Upper lobe of left lung (tissue), 6 donors: ENCODE results near the gene POMGNT2. TPM values are rescaled to one million over a fixed set of nuclear protein-coding genes. Genes with fewer than 3 reads are reported as not detected.
"Not testable (repeated sequence)": the region's sequence is repeated elsewhere in the genome, so short reads cannot be mapped to it uniquely, and the experiment has no call there.

Experiments
- ATAC-seq, 2 donors: fragments of 200-7000 bp; cut with Tn5 transposase; one replicate each; pipeline ENCODE4 v1.9.1; 2022; ENCODE audit warnings: mild to moderate bottlenecking in 2 of 2, moderate library complexity in 2 of 2; ENCODE audit not compliant: low FRiP score in 2 of 2
- DNase-seq, 2 donors: peaks; one replicate each; pipeline ENCODE4 v3.0.0-alpha.2; 2019 to 2020
- H3K27ac ChIP-seq, 4 donors: fragments of 200-600 bp; sonication (generic); one replicate each; pipeline ENCODE4 v1.5.1; 2016 to 2019
- H3K27me3 ChIP-seq, 4 donors: fragments of 200-600 bp; sonication (generic); one replicate each; pipeline ENCODE4 v1.5.1; 2017 to 2019
- H3K36me3 ChIP-seq, 4 donors: fragments of 200-600 bp; sonication (generic); one replicate each; pipeline ENCODE4 v1.5.1; 2016 to 2019
- H3K4me1 ChIP-seq, 4 donors: fragments of 200-600 bp; sonication (generic); one replicate each; pipeline ENCODE4 v1.5.1; 2018 to 2019
- H3K4me3 ChIP-seq, 4 donors: fragments of 200-600 bp; sonication (generic); one replicate each; pipeline ENCODE4 v1.5.1; 2017 to 2019; ENCODE audit warnings: mild to moderate bottlenecking in 2 of 4, moderate library complexity in 1 of 4
- H3K9me3 ChIP-seq, 4 donors: fragments of 200-600 bp; sonication (generic); one replicate each; pipeline ENCODE4 v1.5.1; 2018 to 2019
- EP300 ChIP-seq, 4 donors: sonication (generic); formaldehyde crosslinking; IDR thresholded peaks; one replicate each; pipeline ENCODE4 v1.5.1; 2017; ENCODE audit warnings: antibody characterized with exemption in 4 of 4, control low read depth in 2 of 4
- POLR2A ChIP-seq, 4 donors: fragments of 450-650 bp; IDR thresholded peaks; one replicate each; pipeline ENCODE4 v1.5.1; 2016 to 2017; ENCODE audit warnings: antibody characterized with exemption in 4 of 4, mild to moderate bottlenecking in 2 of 4
- POLR2AphosphoS5 ChIP-seq, 2 donors: sonication (generic); formaldehyde crosslinking; IDR thresholded peaks; one replicate each; pipeline ENCODE4 v1.5.1; 2017; ENCODE audit warnings: antibody characterized with exemption in 2 of 2
- WGBS, 2 donors: methylation state at CpG; one replicate each; pipeline ENCODE4 v1.1.5; 2017 to 2018; 5-methylcytosine and 5-hydroxymethylcytosine counted together
- total RNA-seq, 6 donors: library from RNA; depleted of rRNA in 4 of 6; stranded (reverse); fragments of >200 nt in 4 of 6; gene quantifications; one replicate each; pipeline versions ENCODE4 v1.1.0 to v1.2.1, GENCODE V29; 2016 to 2021
- TF ChIP-seq, protein P1 (sequence below), 6 experiments: fragments of 450-650 bp in 4 of 6; fragments of 200-600 bp in 2 of 6; sonication (generic) in 2 of 6; IDR thresholded peaks; one replicate each; pipeline ENCODE4 v1.5.1; 2016 to 2019; ENCODE audit warnings: antibody characterized with exemption in 6 of 6
- donor health status: DM: no; HTN: no; CAD: no; lungs with moderate emphysema.
- donor health status: DM: no; HTN: yes; CAD: no; lungs with severe emphysema.

The POMGNT2 gene
- total RNA-seq, 6 donors from 2014 or later: 10.5 to 25.1 (median 14.1) TPM

DNA sequence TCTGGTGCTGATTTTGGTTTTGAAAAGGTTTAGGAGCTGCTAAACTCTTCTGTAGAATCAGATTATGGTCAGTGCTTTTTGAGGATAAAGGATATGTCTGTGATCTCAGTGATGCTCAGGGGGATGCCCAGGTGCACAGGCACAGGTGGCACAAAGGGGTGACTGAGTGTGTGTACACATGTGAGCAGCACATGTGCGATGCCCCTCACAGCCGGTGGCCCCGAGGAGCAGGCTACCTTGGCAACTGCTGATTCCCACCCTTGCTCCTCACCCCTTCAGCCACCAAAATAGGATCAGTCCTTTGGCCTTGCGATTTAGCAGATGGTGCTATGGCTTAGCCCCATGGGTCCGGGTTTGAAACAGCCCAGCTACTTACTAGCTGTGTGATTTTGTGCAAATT, 51.1 kb downstream of the POMGNT2 start:
- peak in 1 of 2 donors; percentile 32 for DNase-seq
- WGBS, 2 donors: 90 to 93% methylated on average over 2 to 5 of the region's 5 CpGs

DNA sequence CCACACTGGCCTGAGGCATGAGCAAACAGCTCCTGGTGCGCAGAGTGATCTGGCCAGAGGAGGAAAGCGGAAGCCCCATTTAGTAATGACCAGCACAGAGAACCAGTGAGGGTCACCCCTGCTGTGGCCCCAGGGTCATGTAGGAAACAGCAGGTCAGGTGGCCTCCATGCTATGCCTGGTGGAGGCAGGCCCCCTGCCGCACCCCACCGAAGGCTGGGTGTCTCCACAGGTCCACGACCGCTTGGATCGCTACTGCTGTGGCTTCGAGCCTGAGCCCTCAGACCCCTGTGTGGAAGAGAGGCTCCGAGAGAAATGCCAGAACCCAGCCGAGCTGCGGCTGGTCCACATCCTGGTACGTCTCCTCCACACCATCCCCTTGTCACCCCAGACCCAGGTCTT, 52.6 kb downstream of the POMGNT2 start:
- Histone ChIP-seq H3K9me3 (peaks cover 5 to 23% (median 10%) of the 10 kb centered on the region in 4 donors), H3K27me3 (no peaks in the 10 kb centered on the region), H3K4me1 (no peaks in the 10 kb centered on the region), H3K36me3 (no peaks in the 10 kb centered on the region), H3K4me3 (no peak overlapping the region), H3K27ac (no peak overlapping the region)
- ATAC-seq (no peak), DNase-seq (peak in 1 of 2 donors; percentile 33)
- no peak for TF ChIP-seq POLR2A (IDR thresholded peaks at IDR 0.05)
- TF ChIP-seq, protein P1, sequence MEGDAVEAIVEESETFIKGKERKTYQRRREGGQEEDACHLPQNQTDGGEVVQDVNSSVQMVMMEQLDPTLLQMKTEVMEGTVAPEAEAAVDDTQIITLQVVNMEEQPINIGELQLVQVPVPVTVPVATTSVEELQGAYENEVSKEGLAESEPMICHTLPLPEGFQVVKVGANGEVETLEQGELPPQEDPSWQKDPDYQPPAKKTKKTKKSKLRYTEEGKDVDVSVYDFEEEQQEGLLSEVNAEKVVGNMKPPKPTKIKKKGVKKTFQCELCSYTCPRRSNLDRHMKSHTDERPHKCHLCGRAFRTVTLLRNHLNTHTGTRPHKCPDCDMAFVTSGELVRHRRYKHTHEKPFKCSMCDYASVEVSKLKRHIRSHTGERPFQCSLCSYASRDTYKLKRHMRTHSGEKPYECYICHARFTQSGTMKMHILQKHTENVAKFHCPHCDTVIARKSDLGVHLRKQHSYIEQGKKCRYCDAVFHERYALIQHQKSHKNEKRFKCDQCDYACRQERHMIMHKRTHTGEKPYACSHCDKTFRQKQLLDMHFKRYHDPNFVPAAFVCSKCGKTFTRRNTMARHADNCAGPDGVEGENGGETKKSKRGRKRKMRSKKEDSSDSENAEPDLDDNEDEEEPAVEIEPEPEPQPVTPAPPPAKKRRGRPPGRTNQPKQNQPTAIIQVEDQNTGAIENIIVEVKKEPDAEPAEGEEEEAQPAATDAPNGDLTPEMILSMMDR (IDR thresholded peaks at IDR 0.05): no peak
- no peak for TF ChIP-seq POLR2AphosphoS5 (IDR thresholded peaks at IDR 0.05)
- no peak for TF ChIP-seq EP300 (IDR thresholded peaks at IDR 0.05)
- WGBS, 2 donors: 94 to 95% methylated on average over 5 to 12 of the region's 12 CpGs

More for the DNA sequence above, 51.1 kb downstream of the POMGNT2 start:
- Histone ChIP-seq H3K4me3 (no peak overlapping the region), H3K27me3 (no peaks in the 10 kb centered on the region), H3K27ac (no peak overlapping the region), H3K4me1 (no peaks in the 10 kb centered on the region), H3K36me3 (no peaks in the 10 kb centered on the region), H3K9me3 (peaks cover 5 to 12% (median 7%) of the 10 kb centered on the region in 4 donors)
- TF ChIP-seq POLR2AphosphoS5 (IDR thresholded peaks at IDR 0.05) (no peak), EP300 (IDR thresholded peaks at IDR 0.05) (no peak), POLR2A (IDR thresholded peaks at IDR 0.05) (no peak)
- TF ChIP-seq, protein P1 (IDR thresholded peaks at IDR 0.05): no peak
- ATAC-seq: peak in 1 of 2 donors; percentile 58

DNA sequence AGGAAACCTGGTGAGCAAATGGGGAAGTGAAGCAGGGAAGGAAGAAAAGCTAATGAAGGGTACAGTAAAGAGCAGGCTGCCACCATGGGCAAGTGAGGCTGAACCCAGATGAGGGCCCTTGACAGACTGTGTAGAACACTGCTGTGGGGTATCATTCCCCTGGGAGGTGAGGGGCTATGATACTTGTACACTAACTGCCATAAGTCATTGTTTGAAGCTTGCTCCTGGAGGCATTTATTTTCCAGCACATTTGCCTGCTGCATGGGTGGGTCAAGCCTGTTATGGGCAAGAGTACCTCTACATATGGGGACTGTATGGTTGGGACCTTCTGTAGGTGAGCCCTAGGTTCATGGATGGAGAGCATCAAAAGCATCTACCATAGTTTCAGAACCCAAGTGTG, 57.4 kb downstream of the POMGNT2 start:
- no peaks in the 10 kb centered on the region for H3K27me3 ChIP-seq
- H3K36me3 ChIP-seq: no peaks in the 10 kb centered on the region
- DNase-seq (no peak), ATAC-seq (no peak)
- no peak overlapping the region for H3K27ac ChIP-seq
- H3K4me3 ChIP-seq: no peak overlapping the region
- TF ChIP-seq EP300 (IDR thresholded peaks at IDR 0.05) (no peak), POLR2A (IDR thresholded peaks at IDR 0.05) (no peak), POLR2AphosphoS5 (IDR thresholded peaks at IDR 0.05) (no peak)
- TF ChIP-seq, protein P1 (IDR thresholded peaks at IDR 0.05): no peak
- peaks cover 5 to 50% (median 23%) of the 10 kb centered on the region in 4 donors for H3K9me3 ChIP-seq
- no peaks in the 10 kb centered on the region for H3K4me1 ChIP-seq

DNA sequence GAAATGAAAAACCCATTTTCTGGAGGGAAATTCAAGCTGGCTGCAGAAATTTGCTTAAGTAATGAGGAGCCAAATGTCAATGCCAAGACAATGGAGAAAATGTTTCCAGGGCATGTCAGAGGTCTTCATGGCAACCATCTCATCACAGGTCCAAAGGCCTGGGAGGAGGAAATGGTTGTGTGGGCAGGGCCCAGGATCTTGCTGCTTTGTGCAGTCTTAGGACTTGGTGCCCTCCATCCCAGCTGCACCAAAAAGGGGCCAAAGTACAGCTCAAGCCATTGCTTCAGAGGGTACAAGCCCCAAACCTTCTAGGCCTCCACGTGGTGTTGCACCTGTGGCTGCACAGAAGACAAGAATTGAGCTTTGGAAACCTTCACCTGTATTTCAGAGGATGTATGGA, 59.3 kb downstream of the POMGNT2 start:
- Histone ChIP-seq H3K4me3 (no peak overlapping the region), H3K36me3 (no peaks in the 10 kb centered on the region), H3K27ac (no peak overlapping the region), H3K4me1 (no peaks in the 10 kb centered on the region), H3K27me3 (no peaks in the 10 kb centered on the region), H3K9me3 (peaks cover 5 to 50% (median 23%) of the 10 kb centered on the region in 4 donors)
- whole genome bisulfite sequencing, 2 donors: 29 to 43% methylated on average over 1 of the region's 1 CpG
- DNase-seq (no peak), ATAC-seq (no peak)
- no peak for TF ChIP-seq POLR2AphosphoS5 (IDR thresholded peaks at IDR 0.05)
- TF ChIP-seq EP300 (IDR thresholded peaks at IDR 0.05): no peak
- TF ChIP-seq POLR2A (IDR thresholded peaks at IDR 0.05): no peak
- TF ChIP-seq, protein P1 (IDR thresholded peaks at IDR 0.05): no peak

DNA sequence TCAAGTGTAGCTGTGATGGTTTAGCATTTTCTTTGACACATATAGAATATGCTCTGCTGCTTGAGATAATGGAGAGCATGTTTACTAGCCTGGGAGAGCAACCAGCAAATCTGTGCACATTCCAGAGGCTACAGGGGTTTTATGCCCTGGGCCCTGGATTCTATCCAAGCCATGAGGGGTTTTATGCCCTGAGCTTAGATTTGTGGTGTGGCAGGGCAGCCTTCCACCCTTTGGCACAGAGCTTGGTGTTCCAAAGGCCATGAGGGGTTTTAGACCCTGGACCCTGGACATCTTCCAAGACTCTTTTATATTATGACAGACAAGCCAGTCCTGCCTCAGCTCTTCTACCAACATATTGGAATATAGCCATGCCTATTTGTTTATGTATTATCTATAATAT, 60.8 kb downstream of the POMGNT2 start:
- H3K27ac ChIP-seq, H3K36me3 ChIP-seq: not testable (repeated sequence)

More for the DNA sequence above, 60.8 kb downstream of the POMGNT2 start:
- H3K9me3 ChIP-seq: peaks cover 0 to 45% (median 17%) of the 10 kb centered on the region in 4 donors
- H3K4me3 ChIP-seq, ATAC-seq, H3K4me1 ChIP-seq, DNase-seq, H3K27me3 ChIP-seq: not testable (repeated sequence)
